Activated CD4-positive, alpha-beta T cell treated with anti-CD3 and anti-CD28 coated beads, Interleukin-2, amount 10 ng/mL, durations not matched to agents 7 days and 5 days (primary cell): Measurements from ENCODE around the gene KAT7. TPM values are rescaled to one million over a fixed set of nuclear protein-coding genes. Genes with fewer than 3 reads are reported as not detected.
A peak's percentile ranks its signal among the peaks of the same experiment; 100 is the strongest.

Experiments
- CTCF ChIA-PET: fragments of 350-600 bp; sonication (Branson Sonifier 250); formaldehyde crosslinking; loops from one replicate; lab custom pipeline; 2021; ENCODE audit warnings: antibody characterized with exemption; lab: Charles Lee
- POLR2A ChIA-PET: fragments of 350-600 bp; sonication (Branson Sonifier 250); formaldehyde crosslinking; loops from one replicate; lab custom pipeline; 2021; ENCODE audit warnings: antibody characterized with exemption; lab: Charles Lee
- DNase-seq: peaks from one replicate; pipeline ENCODE4 v3.0.0-alpha.2; 2020
- H3K27ac Mint-ChIP-seq: one replicate; pipeline ENCODE4 v1.8.0; 2021; ENCODE audit warnings: mild to moderate bottlenecking, moderate library complexity, mixed read lengths
- H3K27me3 Mint-ChIP-seq: one replicate; pipeline ENCODE4 v1.8.0; 2021; ENCODE audit warnings: mixed read lengths
- H3K36me3 Mint-ChIP-seq: one replicate; pipeline ENCODE4 v1.8.0; 2021; ENCODE audit warnings: low read depth, mixed read lengths
- H3K4me1 Mint-ChIP-seq: one replicate; pipeline ENCODE4 v1.8.0; 2021; ENCODE audit warnings: mixed read lengths
- H3K4me3 Mint-ChIP-seq: one replicate; pipeline ENCODE4 v1.8.0; 2021; ENCODE audit warnings: mild to moderate bottlenecking, moderate library complexity, mixed read lengths
- H3K9me3 Mint-ChIP-seq: one replicate; pipeline ENCODE4 v1.8.0; 2021; ENCODE audit warnings: mixed read lengths
- total RNA-seq, 2 experiments: library from RNA; stranded (reverse); gene quantifications; one replicate each; pipeline ENCODE4 v1.2.3, GENCODE V29; 2021

KAT7 gene
- total RNA-seq, 2 experiments from 2014 or later: 78.5 to 82.4 TPM

DNA sequence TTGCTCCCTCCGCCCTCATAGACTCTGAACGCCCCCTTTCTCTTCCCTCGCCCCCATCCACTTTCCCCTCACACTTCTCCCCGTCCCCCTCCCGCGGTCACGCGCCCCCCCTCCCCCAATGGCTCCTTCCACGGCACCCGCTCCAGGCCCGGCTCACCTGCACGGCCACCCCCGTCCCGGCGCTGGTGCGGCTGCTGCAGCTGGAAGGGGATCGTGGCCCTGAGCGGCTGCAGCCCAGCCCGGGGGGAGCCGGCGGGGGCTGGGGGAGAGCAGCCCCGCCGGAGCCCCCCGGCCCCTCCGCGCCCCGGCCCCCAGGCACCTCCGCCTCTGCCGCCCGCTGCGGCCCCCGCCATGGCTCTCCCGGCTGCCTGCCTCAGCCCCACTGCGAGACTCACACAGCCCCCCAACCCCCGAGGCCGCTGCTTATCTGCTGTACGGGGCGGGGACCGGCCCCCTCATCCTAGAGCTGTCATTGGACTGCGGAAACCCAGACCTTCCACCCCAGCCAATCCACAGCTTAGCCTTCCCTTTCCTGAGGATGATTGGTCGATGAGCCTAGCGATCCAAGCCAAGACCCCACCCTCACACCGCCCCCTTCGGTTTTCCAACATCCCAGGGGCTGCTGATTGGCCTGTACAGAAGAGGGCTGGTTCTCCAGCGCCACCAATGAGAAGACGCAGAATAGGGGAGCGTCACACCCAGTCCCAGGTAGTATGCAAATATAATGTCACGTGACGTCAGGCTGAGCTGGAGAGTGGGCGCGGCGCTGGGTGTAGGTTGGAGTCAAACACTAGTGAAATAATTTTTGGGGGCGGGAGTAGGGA lies 24.5 kb upstream of the KAT7 start, which contains the start of gene FAM117A:
Gene FAM117A, minus strand, starts transcription at position 397 of the 824 bp plus-strand sequence. Its CDS starts 44 bp downstream, at position 353.
- ChIA-PET CTCF (interaction anchor here (1.0 to 9.1 kb wide), 8 partner anchors 10 to 56 kb away, joined by 3 to 50 read pairs (median 4); partner anchors contain the start of gene SLC35B1), POLR2A (interaction anchor here (1.1 to 1.8 kb wide), 4 partner anchors 10 to 86 kb away, joined by 4 to 5 read pairs (median 4); partner anchors contain the start of genes KAT7 and SPOP)
- DNase-seq: peak; percentile 99
- Mint-ChIP-seq H3K27ac (peak within 1 kb of the TSS; percentile 90), H3K4me3 (peak within 1 kb of the TSS; percentile 90), H3K9me3 (no peaks in the 10 kb centered on the region), H3K27me3 (peaks cover 26% of the 10 kb centered on the region), H3K4me1 (peaks cover 48% of the 10 kb centered on the region), H3K36me3 (peaks cover 11% of the 10 kb centered on the region)

DNA sequence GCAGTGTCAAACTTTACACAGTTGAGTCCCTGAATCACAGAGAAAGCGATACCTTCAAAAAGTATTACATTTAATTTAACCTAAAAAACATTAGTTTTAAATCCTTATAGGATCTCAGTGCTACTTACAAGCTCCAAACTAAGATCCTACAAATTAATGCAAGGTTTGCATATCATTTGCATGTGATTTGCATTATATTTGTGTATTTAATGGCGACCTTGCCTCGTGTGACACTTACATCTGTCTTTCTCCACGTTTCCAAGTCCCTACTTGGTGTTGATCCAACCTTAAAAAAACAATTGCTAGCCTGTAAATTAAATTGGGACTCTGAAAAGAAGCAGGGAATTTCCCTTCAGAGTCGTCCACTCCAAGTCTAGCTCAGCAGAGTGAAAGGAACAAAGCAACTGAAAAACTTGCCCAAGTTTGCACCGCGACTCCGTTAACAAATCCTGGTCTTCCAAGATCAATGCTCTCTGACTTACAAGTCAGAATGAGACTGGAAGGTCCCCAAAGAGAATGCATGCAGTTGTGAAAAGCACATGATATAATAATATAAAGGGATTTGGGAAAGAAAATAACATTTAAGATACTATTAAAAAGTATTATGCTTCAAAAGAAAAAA lies 23.8 kb upstream of the KAT7 start:
- Mint-ChIP-seq H3K27me3 (peaks cover 26% of the 10 kb centered on the region), H3K9me3 (no peaks in the 10 kb centered on the region), H3K27ac (peak overlapping the region; percentile 86), H3K4me3 (peak overlapping the region; percentile 90), H3K36me3 (peaks cover 11% of the 10 kb centered on the region), H3K4me1 (peaks cover 41% of the 10 kb centered on the region)
- CTCF ChIA-PET: interaction anchor here (1.0 to 9.1 kb wide), 8 partner anchors 9 to 56 kb away, joined by 3 to 50 read pairs (median 4); partner anchors contain the start of gene SLC35B1
- DNase-seq: no peak
- POLR2A ChIA-PET: interaction anchor here (1.1 to 1.8 kb wide), 4 partner anchors 9 to 87 kb away, joined by 4 to 5 read pairs (median 4); partner anchors contain the start of genes KAT7 and SPOP

DNA sequence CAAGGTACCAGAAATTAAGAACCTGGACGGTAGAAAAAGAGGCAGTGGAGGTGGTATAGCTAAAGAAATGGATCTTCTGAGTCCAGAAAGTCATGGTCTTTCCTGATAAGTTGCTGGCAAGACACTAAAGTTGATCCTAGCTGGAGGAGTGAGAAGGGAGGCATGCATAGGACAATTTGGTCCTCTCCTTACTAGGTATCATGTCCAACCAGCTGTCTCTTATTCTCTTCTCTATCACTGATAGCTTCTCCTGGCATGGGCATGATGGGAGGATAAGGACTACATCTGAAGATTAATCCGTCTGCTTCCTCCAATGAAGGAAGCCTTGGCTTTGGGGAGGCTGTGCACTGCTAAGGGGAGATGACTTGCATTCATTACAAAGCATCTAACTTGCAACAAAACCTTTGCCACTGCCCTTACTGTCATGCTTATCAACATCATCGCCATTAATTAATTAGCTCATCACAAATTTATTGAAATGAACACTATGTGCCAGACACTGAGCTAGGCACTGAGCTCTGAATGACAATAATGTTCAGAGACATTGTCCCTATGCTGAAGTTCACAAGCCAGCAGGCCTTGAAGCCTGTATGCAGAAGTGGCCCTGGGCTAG lies 21.5 kb upstream of the KAT7 start:
- Mint-ChIP-seq H3K9me3 (no peaks in the 10 kb centered on the region), H3K36me3 (peaks cover 3% of the 10 kb centered on the region), H3K27me3 (peaks cover 26% of the 10 kb centered on the region), H3K27ac (no peak overlapping the region), H3K4me3 (no peak overlapping the region), H3K4me1 (peaks cover 18% of the 10 kb centered on the region)
- DNase-seq: no peak
- ChIA-PET POLR2A (interaction anchor here (0.7 kb wide), 1 partner anchor 1145 kb away, joined by 3 read pairs; no protein-coding TSS in a partner anchor), CTCF (interaction anchor here (0.8 to 1.6 kb wide), 4 partner anchors 10 to 21 kb away, joined by 3 to 7 read pairs (median 4); no protein-coding TSS in a partner anchor)

DNA sequence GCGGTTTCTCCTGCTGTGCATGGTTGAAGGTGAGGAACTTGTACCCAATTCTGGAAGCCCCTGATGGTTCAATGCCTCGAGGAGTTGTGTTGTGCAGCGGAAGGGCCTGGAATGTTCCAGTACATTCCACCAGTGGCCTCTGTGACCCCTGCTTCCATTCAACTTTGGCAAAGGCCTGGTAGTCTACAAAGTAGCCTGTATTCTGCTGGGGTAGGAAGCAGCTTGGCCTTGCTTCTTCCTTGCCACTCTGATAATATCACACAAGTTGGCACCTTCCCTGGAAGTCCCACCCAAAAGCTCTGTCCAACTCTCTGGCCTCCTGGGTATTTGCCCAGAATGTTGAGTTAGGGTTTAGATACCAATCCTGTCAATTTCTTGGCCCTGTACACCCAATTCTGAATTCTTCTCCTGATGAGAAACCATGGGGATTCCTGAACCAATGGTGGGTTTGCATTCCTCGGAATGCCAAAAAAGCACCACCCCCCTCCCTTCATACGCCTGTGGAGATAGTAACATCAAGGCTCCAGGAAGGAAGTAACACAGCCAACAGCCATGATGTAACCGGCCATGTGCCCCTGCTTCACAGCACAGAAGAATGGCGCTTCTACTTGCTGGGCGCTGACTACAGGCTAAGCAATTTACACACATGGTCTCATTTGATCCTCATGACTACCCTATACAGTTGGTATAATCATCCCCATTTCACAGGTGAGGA lies 12.8 kb upstream of the KAT7 start:
- ChIA-PET CTCF (interaction anchor here (1.1 kb wide), 1 partner anchor 9 kb away, joined by 4 read pairs; no protein-coding TSS in a partner anchor), POLR2A (no interaction called here)
- DNase-seq: no peak
- H3K27ac Mint-ChIP-seq: peak overlapping the region; percentile 46
- H3K4me3 Mint-ChIP-seq: no peak overlapping the region
- no peaks in the 10 kb centered on the region for H3K27me3 Mint-ChIP-seq
- no peaks in the 10 kb centered on the region for H3K9me3 Mint-ChIP-seq
- peaks cover 7% of the 10 kb centered on the region for H3K4me1 Mint-ChIP-seq
- no peaks in the 10 kb centered on the region for H3K36me3 Mint-ChIP-seq

DNA sequence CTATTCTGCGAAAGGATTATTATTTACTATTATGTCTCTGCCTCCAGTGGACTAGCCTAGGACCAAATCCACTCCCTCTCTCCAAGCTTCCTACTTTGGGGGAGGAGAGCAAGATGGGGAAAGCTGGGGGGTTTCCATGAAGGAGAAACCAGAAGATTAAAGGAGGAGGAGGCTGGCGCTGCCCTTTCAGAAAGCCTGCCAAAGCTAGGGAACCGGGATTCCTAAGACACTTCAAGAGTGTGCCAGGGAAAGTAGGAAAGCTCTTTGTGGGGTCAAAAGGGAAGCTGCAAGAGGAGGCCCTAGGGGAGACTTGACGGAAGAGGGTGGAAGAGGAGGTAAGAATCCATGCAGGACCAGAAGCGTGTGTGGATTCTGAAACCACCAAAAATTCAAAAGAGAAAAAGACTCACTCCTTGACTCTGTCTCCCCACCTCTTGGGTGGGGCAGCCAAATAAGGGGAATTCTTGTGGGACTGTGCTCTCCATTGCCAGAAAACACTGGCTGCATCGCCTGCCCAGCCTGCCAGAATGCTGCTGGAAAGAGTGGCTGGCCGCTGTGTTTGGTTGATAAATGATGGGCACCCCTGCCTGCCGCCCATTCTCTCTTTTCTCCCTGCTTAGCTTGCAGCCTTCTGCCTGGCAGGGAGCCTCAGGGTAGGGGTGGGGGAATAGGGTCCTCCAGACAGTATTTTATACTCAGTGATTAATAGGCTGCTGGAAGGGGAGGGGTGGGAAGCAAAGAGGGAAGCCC lies 11.8 kb upstream of the KAT7 start:
- H3K36me3 Mint-ChIP-seq: no peaks in the 10 kb centered on the region
- H3K4me1 Mint-ChIP-seq: peaks cover 7% of the 10 kb centered on the region
- CTCF ChIA-PET: interaction anchor here (1.1 to 1.7 kb wide), 3 partner anchors 10 to 20 kb away, joined by 3 to 7 read pairs (median 4); partner anchors contain the start of gene KAT7
- no peak overlapping the region for H3K4me3 Mint-ChIP-seq
- POLR2A ChIA-PET: no interaction called here
- DNase-seq: no peak
- H3K27me3 Mint-ChIP-seq: no peaks in the 10 kb centered on the region
- no peaks in the 10 kb centered on the region for H3K9me3 Mint-ChIP-seq
- peak overlapping the region; percentile 41 for H3K27ac Mint-ChIP-seq

DNA sequence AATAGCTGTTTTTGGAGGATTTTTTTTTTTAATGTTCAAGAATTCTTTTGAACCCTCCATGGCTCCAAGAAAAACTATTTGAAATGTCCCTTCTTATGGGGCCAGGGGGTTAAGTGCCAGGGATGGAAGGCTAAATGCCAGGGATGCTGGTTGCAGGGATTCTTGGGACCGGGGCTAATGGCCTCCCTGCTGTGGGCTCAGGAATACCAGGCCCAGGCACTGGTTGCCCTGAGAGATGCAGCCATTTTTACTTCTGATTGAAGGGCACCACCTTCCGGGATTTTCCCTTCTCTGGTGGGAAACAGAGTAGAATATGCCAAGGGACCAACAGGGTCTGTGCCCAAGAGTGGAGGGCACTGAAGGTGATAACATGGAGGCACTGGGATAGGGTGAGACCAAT lies 10.9 kb upstream of the KAT7 start:
- no peak for DNase-seq
- CTCF ChIA-PET: interaction anchor here (0.6 to 1.7 kb wide), 5 partner anchors 11 to 207 kb away, joined by 3 to 7 read pairs (median 3); partner anchors contain the start of genes FAM117A and KAT7
- H3K4me1 Mint-ChIP-seq: peaks cover 7% of the 10 kb centered on the region
- POLR2A ChIA-PET: interaction anchor here (0.5 kb wide), 1 partner anchor 1325 kb away, joined by 3 read pairs; no protein-coding TSS in a partner anchor
- no peaks in the 10 kb centered on the region for H3K27me3 Mint-ChIP-seq
- H3K4me3 Mint-ChIP-seq: no peak overlapping the region
- H3K9me3 Mint-ChIP-seq: no peaks in the 10 kb centered on the region
- no peak overlapping the region for H3K27ac Mint-ChIP-seq
- no peaks in the 10 kb centered on the region for H3K36me3 Mint-ChIP-seq

DNA sequence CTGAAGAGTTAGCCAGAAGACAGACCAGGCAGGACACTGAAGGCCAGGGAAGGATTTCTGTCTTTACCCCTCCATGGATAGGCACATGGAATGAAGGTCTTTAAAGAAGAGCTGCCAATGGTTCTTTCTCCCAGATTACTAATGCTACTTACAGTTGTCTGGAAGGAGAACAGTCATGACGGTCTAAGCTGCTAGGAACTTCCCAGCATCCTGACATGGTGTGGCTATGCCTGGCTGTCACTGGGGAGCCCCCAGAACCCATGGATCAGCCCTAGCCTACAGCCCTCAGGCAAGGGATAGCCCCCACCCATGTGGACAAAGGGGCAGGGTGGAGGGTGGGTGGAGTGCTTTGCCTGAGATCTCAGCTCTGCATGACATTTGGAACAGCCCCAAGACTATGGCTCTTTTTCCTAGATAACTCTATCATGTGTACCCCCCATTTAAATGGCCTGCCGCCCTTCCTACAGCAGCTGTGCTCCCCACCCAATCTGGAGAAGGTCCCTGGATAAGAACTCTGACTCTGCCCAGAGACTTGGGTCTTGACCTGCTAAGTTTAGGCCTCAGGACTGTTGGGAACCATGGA lies 9.2 kb upstream of the KAT7 start:
- Mint-ChIP-seq H3K9me3 (no peaks in the 10 kb centered on the region), H3K4me3 (no peak overlapping the region), H3K27me3 (no peaks in the 10 kb centered on the region), H3K36me3 (no peaks in the 10 kb centered on the region), H3K4me1 (peaks cover 7% of the 10 kb centered on the region), H3K27ac (no peak overlapping the region)
- DNase-seq: no peak
- ChIA-PET POLR2A (no interaction called here), CTCF (interaction anchor here (1.2 kb wide), 1 partner anchor 23 kb away, joined by 3 read pairs; no protein-coding TSS in a partner anchor)

DNA sequence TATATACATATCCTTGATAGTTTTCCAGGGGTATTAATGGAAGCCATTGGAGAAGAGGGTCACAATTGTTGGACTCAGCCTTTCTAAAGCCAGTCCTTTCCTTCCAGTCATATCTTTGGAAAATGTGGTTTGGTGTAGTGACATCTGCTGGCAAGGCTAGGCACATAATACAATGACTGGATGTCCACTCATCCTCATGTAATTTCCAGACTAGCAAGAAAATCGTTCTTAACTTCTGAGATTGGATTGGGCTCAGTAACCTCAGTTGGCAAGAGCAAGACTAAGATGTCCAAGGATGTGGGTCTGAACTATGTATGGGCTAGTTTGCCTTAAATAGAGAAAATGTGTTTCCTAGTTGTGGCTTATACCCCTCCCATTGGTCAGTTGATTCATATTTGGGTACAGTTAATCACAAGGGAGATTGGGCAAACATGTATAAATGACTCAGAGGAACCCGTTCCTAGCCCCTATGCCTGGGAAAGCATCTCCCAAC lies 8.7 kb upstream of the KAT7 start:
- peak; percentile 27 for DNase-seq
- ChIA-PET CTCF (interaction anchor here (1.2 kb wide), 1 partner anchor 23 kb away, joined by 3 read pairs; no protein-coding TSS in a partner anchor), POLR2A (no interaction called here)
- Mint-ChIP-seq H3K9me3 (no peaks in the 10 kb centered on the region), H3K4me3 (no peak overlapping the region), H3K27ac (no peak overlapping the region), H3K36me3 (no peaks in the 10 kb centered on the region), H3K27me3 (no peaks in the 10 kb centered on the region), H3K4me1 (peaks cover 7% of the 10 kb centered on the region)

- Mint-ChIP-seq H3K27ac (no peak overlapping the region), H3K9me3 (no peaks in the 10 kb centered on the region), H3K27me3 (no peaks in the 10 kb centered on the region), H3K4me3 (no peak overlapping the region), H3K4me1 (peaks cover 19% of the 10 kb centered on the region), H3K36me3 (peaks cover 2% of the 10 kb centered on the region)
- ChIA-PET CTCF (interaction anchor here (0.6 to 1.9 kb wide), 4 partner anchors 10 to 348 kb away, joined by 3 to 5 read pairs (median 4); partner anchors contain the start of genes FAM117A and SLC35B1), POLR2A (no interaction called here)
- DNase-seq: no peak
These were observed 5.3 kb upstream of the KAT7 start for GRCh38 chr17:49783071-49783715.

- Mint-ChIP-seq H3K27ac (no peak overlapping the region), H3K4me3 (no peak overlapping the region), H3K9me3 (no peaks in the 10 kb centered on the region), H3K36me3 (peaks cover 4% of the 10 kb centered on the region), H3K4me1 (peaks cover 20% of the 10 kb centered on the region), H3K27me3 (no peaks in the 10 kb centered on the region)
- CTCF ChIA-PET: interaction anchor here (1.5 to 1.7 kb wide), 2 partner anchors 27 to 75 kb away, joined by 3 to 5 read pairs; partner anchors contain the start of gene SLC35B1
- no peak for DNase-seq
- POLR2A ChIA-PET: no interaction called here
These were observed 4.7 kb upstream of the KAT7 start for GRCh38 chr17:49783791-49784190.
